ENCODE measurements around the gene PLK1. TPM values are rescaled to one million over a fixed set of nuclear protein-coding genes. Genes with fewer than 3 reads are reported as not detected.
A peak's percentile ranks its signal among the peaks of the same experiment; 100 is the strongest.

PLK1 gene
- total and polyA plus RNA-seq, 2 of the 13 experiments (the other 11 are each of a cell fraction or from before 2014, with no cell fraction given) = 71.5 to 76.3 TPM

DNA sequence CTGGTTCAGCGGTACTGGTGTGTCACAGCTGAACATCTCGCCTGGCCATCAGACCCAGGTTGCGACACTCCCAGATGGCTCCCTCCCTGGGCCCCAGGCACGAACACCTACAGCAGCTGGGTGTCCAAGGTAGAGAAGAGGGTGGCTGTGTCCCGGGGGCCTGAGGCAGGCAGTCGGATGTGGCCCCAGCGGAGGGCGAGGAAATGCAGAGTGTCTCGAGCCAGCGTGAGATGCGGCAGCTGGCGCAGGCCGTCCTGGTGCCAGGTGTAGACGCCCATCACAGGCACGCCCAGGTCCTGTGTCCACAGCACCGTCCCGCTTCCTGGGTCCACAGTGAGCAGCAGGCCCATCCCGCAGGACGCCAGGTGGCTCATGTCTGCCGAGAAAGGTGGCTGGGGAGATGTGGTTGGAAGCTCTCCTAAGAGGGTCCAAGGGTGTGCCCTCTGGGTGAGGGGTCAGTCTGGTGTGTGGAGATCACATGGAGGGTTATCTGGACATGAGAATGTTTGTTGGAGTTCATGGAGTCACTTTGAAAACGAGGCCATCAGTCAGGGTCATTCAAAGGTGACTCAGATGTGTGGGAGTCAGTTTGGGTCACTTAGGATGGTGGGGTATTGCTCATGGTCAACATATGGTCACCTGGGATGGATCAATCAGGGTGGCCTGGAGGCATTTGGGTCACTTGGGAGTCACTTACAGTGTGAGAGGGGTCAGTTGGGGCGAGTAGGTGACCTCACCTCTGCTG is 26.3 kb downstream of the PLK1 start (continued):
- TF ChIP-seq, protein P1, sequence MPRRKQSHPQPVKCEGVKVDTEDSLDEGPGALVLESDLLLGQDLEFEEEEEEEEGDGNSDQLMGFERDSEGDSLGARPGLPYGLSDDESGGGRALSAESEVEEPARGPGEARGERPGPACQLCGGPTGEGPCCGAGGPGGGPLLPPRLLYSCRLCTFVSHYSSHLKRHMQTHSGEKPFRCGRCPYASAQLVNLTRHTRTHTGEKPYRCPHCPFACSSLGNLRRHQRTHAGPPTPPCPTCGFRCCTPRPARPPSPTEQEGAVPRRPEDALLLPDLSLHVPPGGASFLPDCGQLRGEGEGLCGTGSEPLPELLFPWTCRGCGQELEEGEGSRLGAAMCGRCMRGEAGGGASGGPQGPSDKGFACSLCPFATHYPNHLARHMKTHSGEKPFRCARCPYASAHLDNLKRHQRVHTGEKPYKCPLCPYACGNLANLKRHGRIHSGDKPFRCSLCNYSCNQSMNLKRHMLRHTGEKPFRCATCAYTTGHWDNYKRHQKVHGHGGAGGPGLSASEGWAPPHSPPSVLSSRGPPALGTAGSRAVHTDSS (CRISPR knock-in tag; conservative IDR thresholded peaks at IDR 0.05) = no peak
- no peak for TF ChIP-seq ZBTB1 (CRISPR knock-in tag; IDR thresholded peaks at IDR 0.05; ENCODE audit: borderline replicate concordance)
- TF ChIP-seq, protein P2, sequence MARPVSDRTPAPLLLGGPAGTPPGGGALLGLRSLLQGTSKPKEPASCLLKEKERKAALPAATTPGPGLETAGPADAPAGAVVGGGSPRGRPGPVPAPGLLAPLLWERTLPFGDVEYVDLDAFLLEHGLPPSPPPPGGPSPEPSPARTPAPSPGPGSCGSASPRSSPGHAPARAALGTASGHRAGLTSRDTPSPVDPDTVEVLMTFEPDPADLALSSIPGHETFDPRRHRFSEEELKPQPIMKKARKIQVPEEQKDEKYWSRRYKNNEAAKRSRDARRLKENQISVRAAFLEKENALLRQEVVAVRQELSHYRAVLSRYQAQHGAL (CRISPR knock-in tag; IDR thresholded peaks at IDR 0.05; ENCODE audit: not compliant biosample characterization) = no peak
- TF ChIP-seq ZNF883 (CRISPR knock-in tag; IDR thresholded peaks at IDR 0.05; ENCODE audit: not compliant biosample characterization) = peak; percentile 58
- TF ChIP-seq HOXA3 (CRISPR knock-in tag; IDR thresholded peaks at IDR 0.05) = no peak
- TF ChIP-seq PAWR (CRISPR knock-in tag; IDR thresholded peaks at IDR 0.05; ENCODE audit: borderline replicate concordance) = no peak
- TF ChIP-seq, protein P3, sequence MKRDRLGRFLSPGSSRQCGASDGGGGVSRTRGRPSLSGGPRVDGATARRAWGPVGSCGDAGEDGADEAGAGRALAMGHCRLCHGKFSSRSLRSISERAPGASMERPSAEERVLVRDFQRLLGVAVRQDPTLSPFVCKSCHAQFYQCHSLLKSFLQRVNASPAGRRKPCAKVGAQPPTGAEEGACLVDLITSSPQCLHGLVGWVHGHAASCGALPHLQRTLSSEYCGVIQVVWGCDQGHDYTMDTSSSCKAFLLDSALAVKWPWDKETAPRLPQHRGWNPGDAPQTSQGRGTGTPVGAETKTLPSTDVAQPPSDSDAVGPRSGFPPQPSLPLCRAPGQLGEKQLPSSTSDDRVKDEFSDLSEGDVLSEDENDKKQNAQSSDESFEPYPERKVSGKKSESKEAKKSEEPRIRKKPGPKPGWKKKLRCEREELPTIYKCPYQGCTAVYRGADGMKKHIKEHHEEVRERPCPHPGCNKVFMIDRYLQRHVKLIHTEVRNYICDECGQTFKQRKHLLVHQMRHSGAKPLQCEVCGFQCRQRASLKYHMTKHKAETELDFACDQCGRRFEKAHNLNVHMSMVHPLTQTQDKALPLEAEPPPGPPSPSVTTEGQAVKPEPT (CRISPR knock-in tag; IDR thresholded peaks at IDR 0.05; ENCODE audit: low read depth) = no peak
- TF ChIP-seq DNMT1 (CRISPR knock-in tag; IDR thresholded peaks at IDR 0.05) = 0 out of 2 replicates have a peak, but pooled peaks have one; percentile 80
- TF ChIP-seq MYNN (CRISPR knock-in tag; IDR thresholded peaks at IDR 0.05; ENCODE audit: low read depth) = no peak
- no peak for TF ChIP-seq ZFP90 (CRISPR knock-in tag; IDR thresholded peaks at IDR 0.05; ENCODE audit: borderline replicate concordance)
- TF ChIP-seq ZNF766 (CRISPR knock-in tag; IDR thresholded peaks at IDR 0.05; ENCODE audit: borderline replicate concordance) = no peak
- no peak for TF ChIP-seq FOXA3 (CRISPR knock-in tag; IDR thresholded peaks at IDR 0.05)
- TF ChIP-seq, protein P4, sequence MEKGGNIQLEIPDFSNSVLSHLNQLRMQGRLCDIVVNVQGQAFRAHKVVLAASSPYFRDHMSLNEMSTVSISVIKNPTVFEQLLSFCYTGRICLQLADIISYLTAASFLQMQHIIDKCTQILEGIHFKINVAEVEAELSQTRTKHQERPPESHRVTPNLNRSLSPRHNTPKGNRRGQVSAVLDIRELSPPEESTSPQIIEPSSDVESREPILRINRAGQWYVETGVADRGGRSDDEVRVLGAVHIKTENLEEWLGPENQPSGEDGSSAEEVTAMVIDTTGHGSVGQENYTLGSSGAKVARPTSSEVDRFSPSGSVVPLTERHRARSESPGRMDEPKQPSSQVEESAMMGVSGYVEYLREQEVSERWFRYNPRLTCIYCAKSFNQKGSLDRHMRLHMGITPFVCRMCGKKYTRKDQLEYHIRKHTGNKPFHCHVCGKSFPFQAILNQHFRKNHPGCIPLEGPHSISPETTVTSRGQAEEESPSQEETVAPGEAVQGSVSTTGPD (CRISPR knock-in tag; IDR thresholded peaks at IDR 0.05) = no peak
- no peak for TF ChIP-seq ZC3H4 (CRISPR knock-in tag; IDR thresholded peaks at IDR 0.05; ENCODE audit: borderline replicate concordance)
- TF ChIP-seq, protein P5, sequence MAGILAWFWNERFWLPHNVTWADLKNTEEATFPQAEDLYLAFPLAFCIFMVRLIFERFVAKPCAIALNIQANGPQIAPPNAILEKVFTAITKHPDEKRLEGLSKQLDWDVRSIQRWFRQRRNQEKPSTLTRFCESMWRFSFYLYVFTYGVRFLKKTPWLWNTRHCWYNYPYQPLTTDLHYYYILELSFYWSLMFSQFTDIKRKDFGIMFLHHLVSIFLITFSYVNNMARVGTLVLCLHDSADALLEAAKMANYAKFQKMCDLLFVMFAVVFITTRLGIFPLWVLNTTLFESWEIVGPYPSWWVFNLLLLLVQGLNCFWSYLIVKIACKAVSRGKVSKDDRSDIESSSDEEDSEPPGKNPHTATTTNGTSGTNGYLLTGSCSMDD (CRISPR knock-in tag; IDR thresholded peaks at IDR 0.05) = no peak
- TF ChIP-seq SNRNP70 (IDR thresholded peaks at IDR 0.05; ENCODE audit: low read depth, low read length) = no peak
- TF ChIP-seq, protein P6, sequence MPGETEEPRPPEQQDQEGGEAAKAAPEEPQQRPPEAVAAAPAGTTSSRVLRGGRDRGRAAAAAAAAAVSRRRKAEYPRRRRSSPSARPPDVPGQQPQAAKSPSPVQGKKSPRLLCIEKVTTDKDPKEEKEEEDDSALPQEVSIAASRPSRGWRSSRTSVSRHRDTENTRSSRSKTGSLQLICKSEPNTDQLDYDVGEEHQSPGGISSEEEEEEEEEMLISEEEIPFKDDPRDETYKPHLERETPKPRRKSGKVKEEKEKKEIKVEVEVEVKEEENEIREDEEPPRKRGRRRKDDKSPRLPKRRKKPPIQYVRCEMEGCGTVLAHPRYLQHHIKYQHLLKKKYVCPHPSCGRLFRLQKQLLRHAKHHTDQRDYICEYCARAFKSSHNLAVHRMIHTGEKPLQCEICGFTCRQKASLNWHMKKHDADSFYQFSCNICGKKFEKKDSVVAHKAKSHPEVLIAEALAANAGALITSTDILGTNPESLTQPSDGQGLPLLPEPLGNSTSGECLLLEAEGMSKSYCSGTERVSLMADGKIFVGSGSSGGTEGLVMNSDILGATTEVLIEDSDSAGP (CRISPR knock-in tag; IDR thresholded peaks at IDR 0.05; ENCODE audit: borderline replicate concordance) = peak; percentile 47; the same call in 1 of the 2 replicates
- TF ChIP-seq, protein P7, sequence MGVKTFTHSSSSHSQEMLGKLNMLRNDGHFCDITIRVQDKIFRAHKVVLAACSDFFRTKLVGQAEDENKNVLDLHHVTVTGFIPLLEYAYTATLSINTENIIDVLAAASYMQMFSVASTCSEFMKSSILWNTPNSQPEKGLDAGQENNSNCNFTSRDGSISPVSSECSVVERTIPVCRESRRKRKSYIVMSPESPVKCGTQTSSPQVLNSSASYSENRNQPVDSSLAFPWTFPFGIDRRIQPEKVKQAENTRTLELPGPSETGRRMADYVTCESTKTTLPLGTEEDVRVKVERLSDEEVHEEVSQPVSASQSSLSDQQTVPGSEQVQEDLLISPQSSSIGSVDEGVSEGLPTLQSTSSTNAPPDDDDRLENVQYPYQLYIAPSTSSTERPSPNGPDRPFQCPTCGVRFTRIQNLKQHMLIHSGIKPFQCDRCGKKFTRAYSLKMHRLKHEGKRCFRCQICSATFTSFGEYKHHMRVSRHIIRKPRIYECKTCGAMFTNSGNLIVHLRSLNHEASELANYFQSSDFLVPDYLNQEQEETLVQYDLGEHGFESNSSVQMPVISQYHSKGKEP (CRISPR knock-in tag; IDR thresholded peaks at IDR 0.05) = no peak

All from HepG2 (cell line).